ENCODE data around the gene ZIM2. TPM values are rescaled to one million over a fixed set of nuclear protein-coding genes. Genes with fewer than 3 reads are reported as not detected.

Gene ZIM2
- 0.74 TPM for total RNA-seq

DNA sequence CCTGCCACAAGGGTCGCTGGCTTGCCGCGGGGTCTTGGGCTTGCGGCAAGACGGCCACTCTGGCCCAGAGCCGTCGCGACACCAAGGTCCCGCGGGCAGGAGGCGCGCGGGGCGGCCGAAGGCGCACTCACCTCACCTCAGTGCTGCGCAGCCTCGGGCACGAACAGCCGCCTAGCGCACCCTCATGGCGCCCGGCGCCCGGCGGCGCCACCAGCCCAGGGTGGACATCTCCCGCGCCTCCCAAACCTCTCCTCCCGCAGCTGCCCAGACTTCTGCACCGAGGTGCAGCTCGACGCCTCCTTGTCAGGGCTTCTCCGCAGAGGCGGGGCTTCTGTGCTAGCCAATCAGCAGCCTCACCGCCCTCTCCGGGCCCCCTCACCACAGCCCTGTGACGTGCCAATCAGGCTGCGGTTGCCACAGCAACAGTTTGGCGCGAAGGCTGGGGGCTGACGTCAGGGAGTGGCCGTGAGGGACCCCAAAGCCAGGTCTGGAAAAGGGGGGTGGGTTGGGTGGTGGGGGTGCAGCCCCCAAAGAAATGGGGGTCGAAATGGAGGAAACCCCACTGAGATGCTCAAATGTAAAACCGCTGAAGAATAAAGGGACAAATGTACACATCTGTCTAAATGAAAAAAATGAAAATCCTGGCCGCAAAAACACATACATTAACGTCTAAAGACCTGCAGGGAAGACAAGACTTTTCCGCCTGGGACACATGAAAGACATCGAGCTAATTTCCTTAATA lies at the start of gene ZIM2, which contains the start of gene PEG3:
TSS of gene ZIM2 (minus strand) at position 276 of the 742 bp plus-strand sequence. CDS start 16,449 bp downstream, outside the sequence.
TSS of gene PEG3 (minus strand) at position 276 of the 742 bp plus-strand sequence. CDS start 16,071 bp downstream, outside the sequence.
- Histone ChIP-seq H3K27ac (peak within 1 kb of the TSS; percentile 55), H3K27me3 (no peaks in the 10 kb centered on the region), H3K4me1 (no peaks in the 10 kb centered on the region), H3K9me3 (no peaks in the 10 kb centered on the region), H3K36me3 (no peaks in the 10 kb centered on the region), H3K4me3 (peak within 1 kb of the TSS; percentile 54 to 57)
- DNase-seq (ENCODE audit: extremely low spot score in 2 of 2) = no peak
- TF ChIP-seq POLR2AphosphoS5 (IDR thresholded peaks at IDR 0.05; ENCODE audit: insufficient read depth in 1 of 2, low read depth in 1 of 2) (peak in 1 of 2 donors; percentile 74), POLR2A (IDR thresholded peaks at IDR 0.05) (peak in 1 of 2 donors; percentile 51)
- TF ChIP-seq, protein P1, sequence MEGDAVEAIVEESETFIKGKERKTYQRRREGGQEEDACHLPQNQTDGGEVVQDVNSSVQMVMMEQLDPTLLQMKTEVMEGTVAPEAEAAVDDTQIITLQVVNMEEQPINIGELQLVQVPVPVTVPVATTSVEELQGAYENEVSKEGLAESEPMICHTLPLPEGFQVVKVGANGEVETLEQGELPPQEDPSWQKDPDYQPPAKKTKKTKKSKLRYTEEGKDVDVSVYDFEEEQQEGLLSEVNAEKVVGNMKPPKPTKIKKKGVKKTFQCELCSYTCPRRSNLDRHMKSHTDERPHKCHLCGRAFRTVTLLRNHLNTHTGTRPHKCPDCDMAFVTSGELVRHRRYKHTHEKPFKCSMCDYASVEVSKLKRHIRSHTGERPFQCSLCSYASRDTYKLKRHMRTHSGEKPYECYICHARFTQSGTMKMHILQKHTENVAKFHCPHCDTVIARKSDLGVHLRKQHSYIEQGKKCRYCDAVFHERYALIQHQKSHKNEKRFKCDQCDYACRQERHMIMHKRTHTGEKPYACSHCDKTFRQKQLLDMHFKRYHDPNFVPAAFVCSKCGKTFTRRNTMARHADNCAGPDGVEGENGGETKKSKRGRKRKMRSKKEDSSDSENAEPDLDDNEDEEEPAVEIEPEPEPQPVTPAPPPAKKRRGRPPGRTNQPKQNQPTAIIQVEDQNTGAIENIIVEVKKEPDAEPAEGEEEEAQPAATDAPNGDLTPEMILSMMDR (IDR thresholded peaks at IDR 0.05) = no peak
- intact Hi-C loops (cut with DNase I) = no loop called here

DNA sequence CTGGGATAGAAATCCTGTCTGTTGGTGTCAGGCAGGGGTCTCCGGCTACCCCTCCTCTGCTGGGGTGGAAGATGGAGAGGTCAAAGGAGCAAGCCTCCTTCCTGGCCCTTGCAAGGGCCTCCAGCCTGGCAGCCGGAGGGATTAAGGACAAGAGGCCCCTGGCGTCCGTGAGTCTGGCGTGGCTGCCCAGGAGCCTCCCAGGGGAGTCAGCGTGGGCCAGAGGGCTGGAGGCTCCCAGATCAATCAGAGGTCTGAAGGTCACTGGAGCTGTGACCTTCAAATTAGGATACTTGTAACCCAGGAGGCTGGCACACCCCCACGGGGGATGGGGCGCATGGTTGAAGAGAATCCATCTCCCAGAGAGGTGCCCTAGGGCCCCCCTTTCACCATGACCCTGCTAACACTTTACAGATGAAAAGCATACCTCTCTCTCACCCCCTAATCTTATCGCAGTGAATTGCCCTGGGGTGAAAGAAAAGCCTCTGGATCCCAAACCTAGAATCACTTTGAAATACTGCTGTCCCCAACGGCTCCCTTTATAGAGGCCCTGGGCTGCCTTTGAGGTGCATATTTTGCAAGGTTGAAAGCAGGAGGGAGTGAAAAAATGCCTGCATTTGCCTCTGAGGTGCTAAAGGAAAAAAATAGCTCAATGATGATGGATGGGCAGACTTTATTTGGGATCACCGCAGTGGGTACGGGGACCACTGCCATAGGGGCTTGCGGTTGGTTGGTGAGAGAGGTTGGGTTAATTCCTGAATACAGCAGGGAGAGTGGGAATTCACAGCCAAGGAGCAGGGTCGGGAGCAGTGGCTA lies 44.9 kb upstream of the ZIM2 start:
- no peak for TF ChIP-seq POLR2A (IDR thresholded peaks at IDR 0.05)
- TF ChIP-seq, protein P1 (IDR thresholded peaks at IDR 0.05) = no peak
- Histone ChIP-seq H3K36me3 (no peaks in the 10 kb centered on the region), H3K4me1 (no peaks in the 10 kb centered on the region), H3K27ac (no peak overlapping the region), H3K4me3 (no peak overlapping the region), H3K27me3 (no peaks in the 10 kb centered on the region), H3K9me3 (no peaks in the 10 kb centered on the region)
- DNase-seq (ENCODE audit: extremely low spot score in 2 of 2) = no peak
- intact Hi-C loops (cut with DNase I) = no loop called here

DNA sequence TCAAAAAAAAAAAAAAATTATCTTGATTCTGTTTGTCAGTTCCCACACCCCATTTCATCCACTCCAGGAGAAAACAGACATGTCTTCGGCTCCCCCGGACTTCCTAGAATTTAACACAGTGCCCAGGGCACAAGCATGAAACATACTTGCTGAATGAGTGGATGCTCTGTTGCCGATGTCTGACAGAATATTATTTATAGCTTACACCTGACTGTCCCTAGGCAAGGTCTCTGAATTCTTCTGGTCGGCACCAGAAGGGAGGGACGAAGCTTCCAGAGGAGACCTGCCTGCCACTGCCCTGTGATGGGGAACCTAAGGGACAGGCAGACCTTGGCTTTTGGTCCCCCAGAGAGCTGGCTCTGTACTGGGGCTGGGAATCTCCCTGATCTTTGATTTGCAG lies 43.9 kb upstream of the ZIM2 start:
- H3K36me3 ChIP-seq = no peaks in the 10 kb centered on the region
- H3K27ac ChIP-seq = no peak overlapping the region
- H3K27me3 ChIP-seq = no peaks in the 10 kb centered on the region
- no peak for DNase-seq (ENCODE audit: extremely low spot score in 2 of 2)
- no peak overlapping the region for H3K4me3 ChIP-seq
- TF ChIP-seq POLR2AphosphoS5 (IDR thresholded peaks at IDR 0.05; ENCODE audit: insufficient read depth in 1 of 2, low read depth in 1 of 2) = no peak
- TF ChIP-seq POLR2A (IDR thresholded peaks at IDR 0.05) = no peak
- TF ChIP-seq, protein P1 (IDR thresholded peaks at IDR 0.05) = no peak
- no peaks in the 10 kb centered on the region for H3K9me3 ChIP-seq
- intact Hi-C loops (cut with DNase I) = no loop called here
- H3K4me1 ChIP-seq = no peaks in the 10 kb centered on the region

DNA sequence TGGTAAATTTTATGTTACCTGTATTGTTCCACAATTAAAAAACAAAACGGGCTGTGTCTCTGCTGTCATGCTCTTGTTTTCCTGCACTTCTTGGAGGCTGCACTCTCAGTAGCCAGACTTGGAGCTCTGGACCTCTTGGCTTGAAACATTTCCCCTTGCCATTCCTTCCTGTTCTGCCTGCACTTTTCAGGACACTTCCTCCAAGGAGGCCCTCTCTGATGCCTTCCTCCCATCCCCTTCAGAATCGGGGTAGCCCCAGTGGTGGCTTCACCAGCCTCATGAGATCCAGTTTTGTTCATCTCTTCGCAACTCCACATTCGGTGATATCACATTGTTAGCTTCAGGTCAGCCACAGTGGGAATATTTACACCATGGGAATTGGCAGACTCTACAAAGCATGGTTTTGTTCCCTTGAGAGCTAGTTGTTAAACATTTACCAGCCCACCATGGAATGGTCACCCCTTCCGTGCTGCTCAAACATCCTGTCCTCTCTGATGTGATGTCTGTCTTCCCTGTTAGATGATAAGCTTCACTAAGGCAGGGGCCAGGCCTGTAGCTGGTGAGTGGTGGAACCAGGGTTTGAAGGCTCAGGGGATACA lies 40.2 kb upstream of the ZIM2 start:
- H3K4me1 ChIP-seq = no peaks in the 10 kb centered on the region
- TF ChIP-seq POLR2AphosphoS5 (IDR thresholded peaks at IDR 0.05; ENCODE audit: insufficient read depth in 1 of 2, low read depth in 1 of 2) = no peak
- TF ChIP-seq, protein P1 (IDR thresholded peaks at IDR 0.05) = no peak
- TF ChIP-seq POLR2A (IDR thresholded peaks at IDR 0.05) = no peak
- no peak overlapping the region for H3K4me3 ChIP-seq
- no peak for DNase-seq (ENCODE audit: extremely low spot score in 2 of 2)
- H3K9me3 ChIP-seq = no peaks in the 10 kb centered on the region
- no peaks in the 10 kb centered on the region for H3K27me3 ChIP-seq
- no peaks in the 10 kb centered on the region for H3K36me3 ChIP-seq
- intact Hi-C loops (cut with DNase I) = no loop called here
- no peak overlapping the region for H3K27ac ChIP-seq

All from vagina (tissue), 2 donors.